Esophagus muscularis mucosa (tissue), 4 donors: ENCODE results near the gene SLCO4A1. TPM values are rescaled to one million over a fixed set of nuclear protein-coding genes. Genes with fewer than 3 reads are reported as not detected.

Experiments
- DNase-seq: peaks from one replicate; pipeline ENCODE4 v3.0.0-alpha.2; 2017; ENCODE audit errors: extremely low spot score
- H3K27ac ChIP-seq, 4 donors: fragments of 200-600 bp; sonication (generic); replicated peaks in 1 of 4; 1 replicate in 3 of 4; 2 replicates in 1 of 4; pipeline ENCODE4 v1.5.1; 2016 to 2019; ENCODE audit warnings: mild to moderate bottlenecking in 1 of 4
- H3K27me3 ChIP-seq, 4 donors: fragments of 200-600 bp; sonication (generic); one replicate each; pipeline versions ENCODE4 v1.5.1 to v1.6.0; 2016 to 2019
- H3K36me3 ChIP-seq, 4 donors: fragments of 200-600 bp; sonication (generic); one replicate each; pipeline ENCODE4 v1.5.1; 2016 to 2019
- H3K4me1 ChIP-seq, 4 donors: fragments of 200-600 bp; sonication (generic); one replicate each; pipeline ENCODE4 v1.5.1; 2016 to 2019
- H3K4me3 ChIP-seq, 4 donors: fragments of 200-600 bp; sonication (generic); 1 replicate in 2 of 4; 2 replicates in 2 of 4; pipeline ENCODE4 v1.5.1; 2016 to 2019; ENCODE audit warnings: mild to moderate bottlenecking in 4 of 4, moderate library complexity in 1 of 4
- H3K9me3 ChIP-seq, 4 donors: fragments of 200-600 bp; sonication (generic); 1 replicate in 3 of 4; 2 replicates in 1 of 4; pipeline ENCODE4 v1.5.1; 2016 to 2019
- EP300 ChIP-seq: sonication (generic); formaldehyde crosslinking; IDR thresholded peaks from one replicate; pipeline ENCODE4 v1.6.1; 2017; ENCODE audit warnings: antibody characterized with exemption
- POLR2A ChIP-seq: fragments of 450-650 bp; IDR thresholded peaks from one replicate; pipeline ENCODE4 v1.6.1; 2017; ENCODE audit warnings: antibody characterized with exemption, moderate library complexity, mild to moderate bottlenecking, low read depth
- POLR2AphosphoS5 ChIP-seq, 2 donors: sonication (generic); formaldehyde crosslinking; IDR thresholded peaks; one replicate each; pipeline ENCODE4 v1.6.1; 2017; ENCODE audit warnings: antibody characterized with exemption in 2 of 2
- WGBS: methylation state at CpG from one replicate; pipeline ENCODE4 v1.1.5; 2018; 5-methylcytosine and 5-hydroxymethylcytosine counted together
- intact Hi-C: fragments of 100-400 bp; cut with DNase I; formaldehyde crosslinking; loops from one replicate; pipeline ENCODE4 v1.15.1; 2023
- total RNA-seq, 4 donors: library from RNA; depleted of rRNA; stranded (reverse); fragments of >200 nt; gene quantifications; one replicate each; pipeline versions ENCODE4 v1.1.0 to v1.2.1, GENCODE V29; 2016
- TF ChIP-seq, protein P1 (sequence below), 3 experiments: fragments of 200-600 bp in 2 of 3; fragments of 450-650 bp in 1 of 3; sonication (generic) in 2 of 3; IDR thresholded peaks; one replicate each; pipeline ENCODE4 v1.5.1; 2017 to 2019; ENCODE audit warnings: antibody characterized with exemption in 3 of 3, mild to moderate bottlenecking in 2 of 3, moderate library complexity in 1 of 3

The SLCO4A1 gene
- total RNA-seq, 4 donors from 2014 or later: 10.0 to 42.4 (median 30.1) TPM

DNA sequence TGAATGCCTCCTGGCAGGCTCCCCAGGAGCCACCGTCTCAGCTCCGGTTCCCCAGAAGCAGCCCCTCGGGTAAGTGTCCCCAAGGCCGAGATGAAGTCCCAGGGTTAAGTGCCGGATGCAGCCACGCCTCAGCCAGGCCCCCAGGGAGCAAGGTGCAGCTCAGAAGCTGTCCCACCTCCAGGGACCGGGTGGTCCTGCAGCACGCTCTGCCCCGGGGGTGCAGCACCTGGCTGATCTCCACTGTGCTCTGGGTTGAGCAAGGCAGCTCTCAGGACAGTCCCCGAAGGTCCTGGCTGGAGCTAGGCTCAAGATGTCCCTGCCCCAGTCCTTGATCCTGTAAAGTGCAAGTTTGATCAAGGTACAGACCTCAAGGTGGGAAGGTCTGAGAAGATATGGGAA lies 51.2 kb downstream of the SLCO4A1 start:
- WGBS: 67% methylated on average over 9 of the region's 10 CpGs
- TF ChIP-seq EP300 (no peak), POLR2AphosphoS5 (IDR thresholded peaks at IDR 0.05) (no peak), POLR2A (no peak)
- TF ChIP-seq, protein P1, sequence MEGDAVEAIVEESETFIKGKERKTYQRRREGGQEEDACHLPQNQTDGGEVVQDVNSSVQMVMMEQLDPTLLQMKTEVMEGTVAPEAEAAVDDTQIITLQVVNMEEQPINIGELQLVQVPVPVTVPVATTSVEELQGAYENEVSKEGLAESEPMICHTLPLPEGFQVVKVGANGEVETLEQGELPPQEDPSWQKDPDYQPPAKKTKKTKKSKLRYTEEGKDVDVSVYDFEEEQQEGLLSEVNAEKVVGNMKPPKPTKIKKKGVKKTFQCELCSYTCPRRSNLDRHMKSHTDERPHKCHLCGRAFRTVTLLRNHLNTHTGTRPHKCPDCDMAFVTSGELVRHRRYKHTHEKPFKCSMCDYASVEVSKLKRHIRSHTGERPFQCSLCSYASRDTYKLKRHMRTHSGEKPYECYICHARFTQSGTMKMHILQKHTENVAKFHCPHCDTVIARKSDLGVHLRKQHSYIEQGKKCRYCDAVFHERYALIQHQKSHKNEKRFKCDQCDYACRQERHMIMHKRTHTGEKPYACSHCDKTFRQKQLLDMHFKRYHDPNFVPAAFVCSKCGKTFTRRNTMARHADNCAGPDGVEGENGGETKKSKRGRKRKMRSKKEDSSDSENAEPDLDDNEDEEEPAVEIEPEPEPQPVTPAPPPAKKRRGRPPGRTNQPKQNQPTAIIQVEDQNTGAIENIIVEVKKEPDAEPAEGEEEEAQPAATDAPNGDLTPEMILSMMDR (IDR thresholded peaks at IDR 0.05): no peak
- H3K4me1 ChIP-seq: peaks cover 0 to 17% (median 8%) of the 10 kb centered on the region in 4 donors
- no peak overlapping the region for H3K4me3 ChIP-seq
- no peak for DNase-seq
- no peak overlapping the region for H3K27ac ChIP-seq
- peaks cover 0 to 24% (median 2%) of the 10 kb centered on the region in 4 donors for H3K27me3 ChIP-seq
- no peaks in the 10 kb centered on the region for H3K36me3 ChIP-seq
- H3K9me3 ChIP-seq: no peaks in the 10 kb centered on the region
- intact Hi-C loops: no loop called here

DNA sequence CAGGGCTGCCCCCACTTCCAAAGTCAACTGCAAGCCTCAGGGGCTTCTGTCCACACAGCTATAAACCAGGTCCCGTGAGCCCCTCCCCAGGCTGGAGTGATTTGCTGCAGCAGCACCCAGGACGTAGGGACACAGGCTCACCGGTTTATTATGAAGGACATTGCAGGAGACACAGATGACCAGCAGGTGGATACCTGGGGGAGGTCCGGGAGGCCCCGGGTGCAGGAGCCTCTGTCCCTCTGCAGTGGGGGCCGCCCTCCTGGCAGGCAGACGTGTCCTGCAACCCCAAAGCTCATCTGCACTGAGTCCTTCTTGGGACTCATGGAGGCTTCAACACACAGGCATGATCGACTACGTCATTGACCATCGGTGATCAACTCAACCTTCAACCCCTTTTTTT lies 51.8 kb downstream of the SLCO4A1 start:
- WGBS: 96% methylated on average over 4 of the region's 10 CpGs

DNA sequence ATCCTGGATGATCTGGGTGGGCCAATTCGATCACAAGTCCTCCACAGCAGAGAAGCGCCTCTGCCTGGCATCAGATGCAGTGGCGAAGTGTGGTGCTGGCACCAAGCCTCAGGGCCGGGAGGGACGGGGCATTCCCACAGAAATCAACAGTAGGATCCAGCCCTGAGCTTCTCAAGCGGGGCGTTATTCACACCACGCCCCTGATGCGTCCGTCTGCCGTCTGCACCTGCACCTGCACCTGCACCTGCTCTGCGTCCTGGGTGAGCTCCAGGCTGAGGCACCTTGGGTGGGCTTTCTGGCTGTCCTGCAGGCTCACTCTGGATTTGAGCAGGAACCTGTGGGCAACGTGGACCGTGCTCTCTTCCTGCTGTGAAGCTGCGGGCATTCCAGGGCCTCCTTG lies 52.6 kb downstream of the SLCO4A1 start:
- Histone ChIP-seq H3K4me1 (peaks cover 0 to 8% (median 0%) of the 10 kb centered on the region in 4 donors), H3K4me3 (no peak overlapping the region), H3K9me3 (no peaks in the 10 kb centered on the region), H3K27ac (no peak overlapping the region), H3K36me3 (no peaks in the 10 kb centered on the region), H3K27me3 (peaks cover 0 to 24% (median 2%) of the 10 kb centered on the region in 4 donors)
- DNase-seq: no peak
- TF ChIP-seq POLR2A: no peak
- TF ChIP-seq POLR2AphosphoS5 (IDR thresholded peaks at IDR 0.05): no peak
- no peak for TF ChIP-seq EP300
- TF ChIP-seq, protein P1 (IDR thresholded peaks at IDR 0.05): no peak
- intact Hi-C loops: no loop called here
- WGBS: 85% methylated on average over 12 of the region's 15 CpGs

More for the DNA sequence above, 51.8 kb downstream of the SLCO4A1 start:
- intact Hi-C loops: no loop called here
- no peak overlapping the region for H3K27ac ChIP-seq
- H3K27me3 ChIP-seq: peaks cover 0 to 24% (median 2%) of the 10 kb centered on the region in 4 donors
- H3K4me1 ChIP-seq: peaks cover 0 to 12% (median 2%) of the 10 kb centered on the region in 4 donors
- no peak for DNase-seq
- H3K36me3 ChIP-seq: no peaks in the 10 kb centered on the region
- TF ChIP-seq POLR2A (no peak), POLR2AphosphoS5 (IDR thresholded peaks at IDR 0.05) (no peak), EP300 (no peak)
- TF ChIP-seq, protein P1 (IDR thresholded peaks at IDR 0.05): no peak
- no peak overlapping the region for H3K4me3 ChIP-seq
- H3K9me3 ChIP-seq: no peaks in the 10 kb centered on the region

DNA sequence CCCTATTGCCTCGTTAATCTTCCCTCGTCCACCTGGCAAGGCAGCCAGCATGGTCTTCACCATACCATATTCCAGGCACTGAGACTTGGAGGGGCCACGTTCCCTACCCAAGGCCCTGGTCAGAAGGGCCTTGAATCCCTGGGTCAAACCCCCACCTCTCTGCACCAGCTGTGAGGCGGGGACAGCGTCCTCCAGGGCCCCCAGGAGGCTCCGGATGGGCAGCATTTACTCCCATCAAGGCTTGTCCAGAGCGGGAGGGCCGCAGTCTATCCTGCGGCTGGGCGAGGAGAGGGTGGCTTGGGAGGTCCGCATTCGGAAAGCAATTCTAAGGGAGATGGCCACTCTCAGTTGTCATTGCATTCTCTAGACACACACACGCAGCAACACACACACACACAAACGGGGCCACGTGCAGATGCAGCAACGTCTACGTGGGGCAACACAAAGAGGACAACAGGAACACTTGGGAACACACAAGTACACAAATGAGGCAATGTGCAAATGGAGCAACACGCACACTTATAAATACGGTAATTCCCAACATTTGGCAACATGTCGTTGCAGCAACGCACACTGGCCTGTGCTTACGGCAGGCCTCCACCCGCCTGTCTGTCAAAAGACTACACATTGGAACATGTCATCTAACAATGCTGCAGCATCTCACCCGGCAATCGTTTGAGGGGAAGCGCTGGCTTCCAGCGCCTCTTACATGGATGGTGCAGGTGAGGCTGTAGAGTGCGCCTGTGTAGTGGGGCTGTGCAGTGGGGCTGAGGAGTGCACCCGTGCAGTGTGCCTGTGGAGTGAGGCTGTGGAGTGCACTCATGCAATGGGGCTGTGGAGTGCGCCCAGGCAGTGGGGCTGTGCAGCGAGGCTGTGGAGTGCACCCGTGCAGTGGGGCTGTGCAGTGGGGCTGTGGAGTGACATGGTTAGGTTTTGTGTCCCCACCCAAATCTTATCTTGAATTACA lies 53.4 kb downstream of the SLCO4A1 start:
- no peaks in the 10 kb centered on the region for H3K36me3 ChIP-seq
- no peaks in the 10 kb centered on the region for H3K9me3 ChIP-seq
- H3K27me3 ChIP-seq: peaks cover 0 to 24% (median 2%) of the 10 kb centered on the region in 4 donors
- H3K4me3 ChIP-seq: no peak overlapping the region
- H3K4me1 ChIP-seq: peaks cover 0 to 8% (median 0%) of the 10 kb centered on the region in 4 donors
- 84% methylated on average over 29 of the region's 32 CpGs for WGBS
- no peak for DNase-seq
- TF ChIP-seq POLR2A (no peak), EP300 (no peak), POLR2AphosphoS5 (IDR thresholded peaks at IDR 0.05) (no peak)
- TF ChIP-seq, protein P1 (IDR thresholded peaks at IDR 0.05): no peak
- intact Hi-C loops: no loop called here
- no peak overlapping the region for H3K27ac ChIP-seq
